Measurements from ENCODE around the gene THOC6.

GRCh38 chr16:3025032-3026002 lies 1.5 kb downstream of the THOC6 start:
- TF ChIP-seq POLR2A (IDR thresholded peaks at IDR 0.05) = no peak
- TF ChIP-seq, protein P1, sequence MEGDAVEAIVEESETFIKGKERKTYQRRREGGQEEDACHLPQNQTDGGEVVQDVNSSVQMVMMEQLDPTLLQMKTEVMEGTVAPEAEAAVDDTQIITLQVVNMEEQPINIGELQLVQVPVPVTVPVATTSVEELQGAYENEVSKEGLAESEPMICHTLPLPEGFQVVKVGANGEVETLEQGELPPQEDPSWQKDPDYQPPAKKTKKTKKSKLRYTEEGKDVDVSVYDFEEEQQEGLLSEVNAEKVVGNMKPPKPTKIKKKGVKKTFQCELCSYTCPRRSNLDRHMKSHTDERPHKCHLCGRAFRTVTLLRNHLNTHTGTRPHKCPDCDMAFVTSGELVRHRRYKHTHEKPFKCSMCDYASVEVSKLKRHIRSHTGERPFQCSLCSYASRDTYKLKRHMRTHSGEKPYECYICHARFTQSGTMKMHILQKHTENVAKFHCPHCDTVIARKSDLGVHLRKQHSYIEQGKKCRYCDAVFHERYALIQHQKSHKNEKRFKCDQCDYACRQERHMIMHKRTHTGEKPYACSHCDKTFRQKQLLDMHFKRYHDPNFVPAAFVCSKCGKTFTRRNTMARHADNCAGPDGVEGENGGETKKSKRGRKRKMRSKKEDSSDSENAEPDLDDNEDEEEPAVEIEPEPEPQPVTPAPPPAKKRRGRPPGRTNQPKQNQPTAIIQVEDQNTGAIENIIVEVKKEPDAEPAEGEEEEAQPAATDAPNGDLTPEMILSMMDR (IDR thresholded peaks at IDR 0.05) = no peak
- TF ChIP-seq EP300 (IDR thresholded peaks at IDR 0.05; ENCODE audit: low read depth) = no peak

All from transverse colon (tissue), 3 donors.